PC-3 (cell line): ENCODE results near the gene TARS2. TPM values are rescaled to one million over a fixed set of nuclear protein-coding genes. Genes with fewer than 3 reads are reported as not detected.

ENCODE experiments used
- ATAC-seq: fragments of 200-7000 bp; cut with Tn5 transposase; 2 replicates; pipeline ENCODE4 v1.9.1; 2020; ENCODE audit warnings: mild to moderate bottlenecking, moderate library complexity
- BruUV-seq: library from RNA; stranded (reverse); fragments of 400-500 nt; replicated peaks from 2 replicates; lab custom pipeline; 2021; lab: Mats Ljungman, UMichigan
- CTCF ChIA-PET: fragments of 300-600 bp; sonication (Branson Sonifier 250); formaldehyde crosslinking; loops from one replicate; lab custom pipeline; 2022; ENCODE audit warnings: antibody characterized with exemption; lab: Charles Lee
- POLR2A ChIA-PET: fragments of 300-600 bp; sonication (Branson Sonifier 250); formaldehyde crosslinking; loops from one replicate; lab custom pipeline; 2022; ENCODE audit warnings: antibody characterized with exemption; ENCODE audit not compliant: unreplicated experiment; lab: Charles Lee
- DNase-seq: peaks from one replicate; pipeline ENCODE4 v3.0.0-alpha.2; 2015
- H2AFZ ChIP-seq: fragments of 300-600 bp; sonication (generic); 2 replicates; pipeline ENCODE4 v1.6.0; 2016; ENCODE audit warnings: antibody characterized with exemption, low read length
- H3F3A ChIP-seq: fragments of 300-600 bp; sonication (generic); one replicate; pipeline ENCODE4 v1.6.0; 2017; ENCODE audit warnings: antibody characterized with exemption, low read length, control low read depth, mild to moderate bottlenecking; ENCODE audit not compliant: unreplicated experiment
- H3K27ac ChIP-seq: fragments of 300-600 bp; sonication (generic); 2 replicates; pipeline ENCODE4 v1.5.1; 2016; ENCODE audit warnings: mild to moderate bottlenecking, low read length
- H3K27me3 ChIP-seq: fragments of 300-600 bp; sonication (generic); 2 replicates; pipeline ENCODE4 v1.6.1; 2016; ENCODE audit warnings: low read length, mixed read lengths
- H3K36me3 ChIP-seq: fragments of 300-600 bp; sonication (generic); 2 replicates; pipeline ENCODE4 v1.6.1; 2016; ENCODE audit warnings: low read depth, mixed run types, low read length, mixed read lengths
- H3K4me1 ChIP-seq: fragments of 300-600 bp; sonication (generic); 2 replicates; pipeline ENCODE4 v1.5.1; 2016; ENCODE audit warnings: low read length; ENCODE audit not compliant: insufficient read depth
- H3K4me2 ChIP-seq: fragments of 300-600 bp; sonication (generic); 2 replicates; pipeline ENCODE4 v1.6.0; 2016; ENCODE audit warnings: low read length
- H3K4me3 ChIP-seq: fragments of 300-600 bp; sonication (generic); 2 replicates; pipeline ENCODE4 v1.5.1; 2016; ENCODE audit warnings: mild to moderate bottlenecking, low read length, mixed read lengths
- H3K79me2 ChIP-seq: fragments of 300-600 bp; sonication (generic); 2 replicates; pipeline ENCODE4 v1.6.1; 2017; ENCODE audit warnings: low read length, mixed read lengths
- H3K9ac ChIP-seq: fragments of 300-600 bp; sonication (generic); 2 replicates; pipeline ENCODE4 v1.6.0; 2016; ENCODE audit warnings: mild to moderate bottlenecking, low read length
- H3K9me2 ChIP-seq: fragments of 300-600 bp; sonication (generic); replicated peaks from 2 replicates; pipeline ENCODE4 v1.6.1; 2016; ENCODE audit warnings: mixed run types, low read length, mixed read lengths
- H3K9me3 ChIP-seq: fragments of 300-600 bp; sonication (generic); 2 replicates; pipeline ENCODE4 v1.6.1; 2016; ENCODE audit warnings: low read length, mixed read lengths
- H4K20me1 ChIP-seq: fragments of 300-600 bp; sonication (generic); 2 replicates; pipeline ENCODE4 v1.6.1; 2016; ENCODE audit warnings: low read length, mixed read lengths
- CTCF ChIP-seq: fragments of 300-600 bp; sonication (generic); conservative IDR thresholded peaks from 2 replicates; pipeline ENCODE4 v1.5.1; 2017; ENCODE audit warnings: antibody characterized with exemption, low read depth, mild to moderate bottlenecking, low read length
- EZH2 ChIP-seq: fragments of 300-600 bp; sonication (generic); IDR thresholded peaks from one replicate; pipeline ENCODE4 v1.6.1; 2017; ENCODE audit warnings: antibody characterized with exemption, mild to moderate bottlenecking, low read length; ENCODE audit not compliant: unreplicated experiment
- EZH2phosphoT487 ChIP-seq: fragments of 300-600 bp; sonication (generic); IDR thresholded peaks from 2 replicates; pipeline ENCODE4 v1.6.1; 2018; ENCODE audit warnings: mild to moderate bottlenecking, antibody characterized with exemption, low read length, borderline replicate concordance
- intact Hi-C: fragments of 100-400 bp; cut with micrococcal nuclease; formaldehyde crosslinking; loops from 2 replicates; pipeline ENCODE4 v1.9.0; 2023
- total RNA-seq: library from RNA; depleted of rRNA; stranded (reverse); fragments of >200 nt; gene quantifications from 2 replicates; pipeline ENCODE4 v1.2.3, GENCODE V29; 2014

The TARS2 gene
- total RNA-seq, 1 experiment from 2014 or later, result 56.2 TPM

- peaks cover 10% of the 10 kb centered on the region for H3K4me1 ChIP-seq
- intact Hi-C loops, result no loop called here
- no peak overlapping the region for H3K4me3 ChIP-seq
- no peak overlapping the region for H3K4me2 ChIP-seq
- no peak overlapping the region for H2AFZ ChIP-seq
- CTCF ChIA-PET, result no interaction called here
- BruUV-seq, result no TSS peak
- no peaks in the 10 kb centered on the region for H3K27me3 ChIP-seq
- TF ChIP-seq EZH2, result no peak
- no peak for TF ChIP-seq CTCF
- no peak for TF ChIP-seq EZH2phosphoT487
- no peaks in the 10 kb centered on the region; the same call in 1 of the 2 replicates for H4K20me1 ChIP-seq
- H3K9ac ChIP-seq, result no peak overlapping the region
- H3K9me2 ChIP-seq, result no peaks in the 10 kb centered on the region
- H3K36me3 ChIP-seq, result no peaks in the 10 kb centered on the region
- POLR2A ChIA-PET, result no interaction called here
- no peaks in the 10 kb centered on the region for H3K79me2 ChIP-seq
- DNase-seq (no peak), ATAC-seq (no peak)
- H3F3A ChIP-seq, result no peaks in the 10 kb centered on the region
- no peak overlapping the region for H3K27ac ChIP-seq
- no peaks in the 10 kb centered on the region for H3K9me3 ChIP-seq
Measured at GRCh38 chr1:150479927-150480352, 7.3 kb upstream of the TARS2 start.

GRCh38 chr1:150484431-150484830, 2.8 kb upstream of the TARS2 start:
- TF ChIP-seq CTCF, result no peak
- TF ChIP-seq EZH2phosphoT487, result no peak
- TF ChIP-seq EZH2, result no peak
- ChIA-PET POLR2A (no interaction called here), CTCF (interaction anchor here (0.5 kb wide), 1 partner anchor 107 kb away, joined by 4 read pairs; no protein-coding TSS in a partner anchor)
- Histone ChIP-seq H3K9ac (no peak overlapping the region), H3K79me2 (peaks cover 10% of the 10 kb centered on the region), H3K27me3 (no peaks in the 10 kb centered on the region), H3K36me3 (peaks cover 7% of the 10 kb centered on the region; the same call in 1 of the 2 replicates), H3K9me2 (no peaks in the 10 kb centered on the region), H3K4me1 (peaks cover 7% of the 10 kb centered on the region), H3F3A (no peaks in the 10 kb centered on the region), H4K20me1 (no peaks in the 10 kb centered on the region), H2AFZ (peak overlapping the region; percentile 51; the same call in 1 of the 2 replicates), H3K27ac (no peak overlapping the region), H3K4me2 (no peak overlapping the region), H3K4me3 (no peak overlapping the region), H3K9me3 (no peaks in the 10 kb centered on the region)
- DNase-seq (peak; percentile 25), ATAC-seq (no peak)
- intact Hi-C loops, result no loop called here
- BruUV-seq, result no TSS peak

- peak overlapping the region; percentile 51 for H2AFZ ChIP-seq
- H3F3A ChIP-seq, result no peaks in the 10 kb centered on the region
- no peak overlapping the region for H3K9ac ChIP-seq
- ChIA-PET CTCF (no interaction called here), POLR2A (no interaction called here)
- H3K9me2 ChIP-seq, result no peaks in the 10 kb centered on the region
- H3K27ac ChIP-seq, result no peak overlapping the region
- peaks cover 7% of the 10 kb centered on the region for H3K4me1 ChIP-seq
- DNase-seq, result peak; percentile 42
- TF ChIP-seq EZH2phosphoT487 (no peak), EZH2 (no peak), CTCF (peak; percentile 54)
- H3K79me2 ChIP-seq, result peaks cover 10% of the 10 kb centered on the region
- intact Hi-C loops, result loop anchor here (5.0 kb wide), 1 partner anchor 42 kb away; no protein-coding TSS in a partner anchor
- H3K9me3 ChIP-seq, result no peaks in the 10 kb centered on the region
- H4K20me1 ChIP-seq, result no peaks in the 10 kb centered on the region
- H3K27me3 ChIP-seq, result no peaks in the 10 kb centered on the region
- no peak overlapping the region for H3K4me3 ChIP-seq
- H3K36me3 ChIP-seq, result peaks cover 9% of the 10 kb centered on the region; the same call in 1 of the 2 replicates
- ATAC-seq, result no peak
- no TSS peak for BruUV-seq
- H3K4me2 ChIP-seq, result no peak overlapping the region
Measured at GRCh38 chr1:150484861-150485260, 2.4 kb upstream of the TARS2 start.
